ENCODE results near the gene ALPP.
"Not testable (repeated sequence)": the region's sequence is repeated elsewhere in the genome, so short reads cannot be mapped to it uniquely, and the experiment has no call there.

- not testable (repeated sequence) for TF ChIP-seq CTCF, POLR2A (IDR thresholded peaks at IDR 0.05)
Measured at GRCh38 chr2:232370007-232370406, 8.5 kb upstream of the ALPP start.
